HT-29 (cell line): ENCODE results near the gene KDM4B. TPM values are rescaled to one million over a fixed set of nuclear protein-coding genes. Genes with fewer than 3 reads are reported as not detected.

ENCODE experiments used
- DNase-seq: peaks from one replicate; pipeline ENCODE4 v3.0.0-alpha.2; 2015; ENCODE audit warnings: low spot score
- total RNA-seq: library from RNA; depleted of rRNA; stranded (reverse); fragments of >200 nt; shearing (Covaris generic); gene quantifications from 2 replicates; pipeline ENCODE4 v1.2.3, GENCODE V29; 2014

KDM4B gene
- total RNA-seq, 1 experiment from 2014 or later: 7.8 TPM

- peak; percentile 1 for DNase-seq
Observed at GRCh38 chr19:5132698-5133651, 164.1 kb downstream of the KDM4B start.

GRCh38 chr19:5133986-5134595, 165.2 kb downstream of the KDM4B start:
- no peak for DNase-seq

DNA sequence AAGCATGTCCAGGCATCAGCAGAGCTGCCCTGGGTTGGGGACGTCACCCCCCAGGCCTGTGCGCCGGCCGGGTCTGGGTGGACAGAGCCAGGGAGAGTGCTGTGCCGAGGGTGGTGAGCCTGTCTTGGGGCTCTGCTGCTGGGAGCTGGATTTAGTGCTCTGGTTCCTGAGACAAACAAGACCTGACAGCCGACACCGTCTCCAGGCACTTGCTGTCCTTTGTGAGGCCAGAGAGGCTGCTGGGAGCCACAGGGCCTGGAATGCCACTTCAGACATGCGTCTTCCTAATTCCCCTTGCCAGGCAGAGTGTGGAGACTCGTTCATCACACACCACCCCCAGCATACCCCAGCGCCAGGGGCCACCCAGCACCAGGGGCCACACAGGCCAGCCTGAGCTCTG, 165.8 kb downstream of the KDM4B start:
- DNase-seq: no peak

GRCh38 chr19:5136073-5136855, 167.4 kb downstream of the KDM4B start:
- DNase-seq: no peak

GRCh38 chr19:5137114-5137513, 168.2 kb downstream of the KDM4B start:
- DNase-seq: no peak

- no peak for DNase-seq
Observed at GRCh38 chr19:5137571-5138124, 168.7 kb downstream of the KDM4B start.

GRCh38 chr19:5138606-5139582, 170.0 kb downstream of the KDM4B start:
- DNase-seq: no peak

- no peak for DNase-seq
Observed at GRCh38 chr19:5139583-5140325, 170.8 kb downstream of the KDM4B start.

DNA sequence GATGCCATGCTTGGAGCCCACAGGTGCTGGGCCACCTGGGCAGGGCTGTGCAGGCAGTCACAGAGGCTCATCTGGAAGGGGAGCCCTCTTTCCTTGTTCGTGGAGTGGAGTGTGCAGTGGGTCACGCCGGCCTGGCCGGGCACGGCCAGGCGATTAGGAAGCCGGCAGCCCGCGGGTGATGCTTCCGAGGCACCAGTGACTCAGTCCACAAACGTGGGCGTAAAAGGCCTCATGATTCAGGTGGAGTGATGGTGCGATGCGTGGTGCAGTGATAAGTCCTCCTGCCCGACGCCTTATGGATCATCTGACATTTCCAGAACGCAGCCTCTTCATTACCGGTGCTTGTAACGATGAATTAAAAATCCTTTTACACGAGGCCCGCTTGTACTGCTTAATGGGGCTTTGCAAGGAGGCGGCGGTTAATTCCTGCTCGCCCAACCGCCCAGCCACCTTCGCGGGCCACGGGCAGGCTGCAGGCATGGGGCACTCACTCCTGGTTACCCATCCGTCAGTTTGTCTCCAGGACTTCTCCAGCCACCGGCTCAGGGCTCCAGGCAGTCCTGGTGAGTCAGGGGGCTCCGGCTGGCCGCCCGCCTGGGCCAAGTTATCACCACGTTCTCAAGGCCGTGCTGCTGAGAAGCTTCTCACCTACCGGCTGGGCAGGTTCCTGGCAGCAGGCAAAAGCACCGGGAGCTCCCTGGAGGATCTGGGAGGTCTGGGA, 172.4 kb downstream of the KDM4B start:
- no peak for DNase-seq

- DNase-seq: no peak
Observed at GRCh38 chr19:5141850-5142724, 173.2 kb downstream of the KDM4B start.

GRCh38 chr19:5142725-5143097, 173.8 kb downstream of the KDM4B start:
- no peak for DNase-seq

DNA sequence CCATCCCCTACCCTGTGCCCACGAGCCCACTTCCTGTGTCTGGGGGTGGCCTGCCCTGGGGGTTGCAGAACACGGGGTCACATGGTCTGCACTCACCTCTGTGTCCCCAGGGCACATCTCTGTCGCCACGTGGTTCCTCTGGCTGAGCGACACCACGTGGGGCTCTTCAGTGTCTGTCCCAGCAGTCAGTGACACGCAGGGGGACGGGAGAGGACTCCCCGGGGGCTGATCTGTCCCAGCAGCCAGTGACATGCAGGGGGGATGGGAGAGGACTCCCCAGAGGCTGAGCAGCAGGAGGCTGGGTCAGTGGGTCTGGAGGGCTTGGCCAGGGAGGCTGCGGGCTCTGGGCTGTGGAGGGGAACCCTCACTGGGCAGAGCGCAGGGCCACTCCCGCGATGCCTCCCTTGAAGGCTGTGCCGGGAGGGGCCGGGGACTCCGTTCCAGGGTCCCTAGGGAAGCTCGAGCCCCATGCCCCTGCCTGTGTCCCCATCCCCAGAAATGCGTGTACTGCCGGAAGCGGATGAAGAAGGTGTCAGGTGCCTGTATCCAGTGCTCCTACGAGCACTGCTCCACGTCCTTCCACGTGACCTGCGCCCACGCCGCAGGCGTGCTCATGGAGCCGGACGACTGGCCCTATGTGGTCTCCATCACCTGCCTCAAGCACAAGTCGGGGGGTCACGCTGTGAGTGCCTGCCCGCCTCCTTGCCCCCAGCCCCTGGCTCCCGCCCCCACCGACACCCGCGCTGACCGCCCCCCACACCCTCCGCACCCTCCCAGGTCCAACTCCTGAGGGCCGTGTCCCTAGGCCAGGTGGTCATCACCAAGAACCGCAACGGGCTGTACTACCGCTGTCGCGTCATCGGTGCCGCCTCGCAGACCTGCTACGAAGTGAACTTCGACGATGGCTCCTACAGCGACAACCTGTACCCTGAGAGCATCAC, 174.8 kb downstream of the KDM4B start:
- no peak for DNase-seq

DNA sequence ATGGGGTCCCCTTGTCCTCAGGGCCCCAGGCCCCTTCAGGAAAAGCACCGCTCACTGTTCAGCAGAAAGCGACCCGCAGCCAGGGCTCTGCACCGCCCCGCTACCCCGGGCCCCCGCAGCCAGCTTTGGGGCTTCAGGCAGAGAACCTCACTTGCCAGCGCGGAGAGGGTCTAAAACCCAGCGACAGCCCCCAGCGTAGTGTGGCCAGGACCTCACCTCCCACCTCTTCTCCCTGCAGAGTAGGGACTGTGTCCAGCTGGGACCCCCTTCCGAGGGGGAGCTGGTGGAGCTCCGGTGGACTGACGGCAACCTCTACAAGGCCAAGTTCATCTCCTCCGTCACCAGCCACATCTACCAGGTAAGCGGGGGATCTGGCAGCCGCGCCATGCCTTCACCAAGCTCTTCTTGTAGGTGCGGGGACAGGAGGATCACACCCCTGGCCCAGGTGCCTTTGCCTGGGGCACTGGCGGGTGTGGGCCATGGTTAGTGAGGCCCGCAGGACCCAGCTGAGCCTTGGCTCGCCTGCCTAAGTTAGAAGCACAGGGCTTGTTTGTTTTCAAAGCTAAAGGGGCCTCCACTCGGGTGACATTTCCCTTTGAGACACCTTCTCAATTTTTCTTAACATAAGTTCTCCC, 175.7 kb downstream of the KDM4B start:
- no peak for DNase-seq

DNA sequence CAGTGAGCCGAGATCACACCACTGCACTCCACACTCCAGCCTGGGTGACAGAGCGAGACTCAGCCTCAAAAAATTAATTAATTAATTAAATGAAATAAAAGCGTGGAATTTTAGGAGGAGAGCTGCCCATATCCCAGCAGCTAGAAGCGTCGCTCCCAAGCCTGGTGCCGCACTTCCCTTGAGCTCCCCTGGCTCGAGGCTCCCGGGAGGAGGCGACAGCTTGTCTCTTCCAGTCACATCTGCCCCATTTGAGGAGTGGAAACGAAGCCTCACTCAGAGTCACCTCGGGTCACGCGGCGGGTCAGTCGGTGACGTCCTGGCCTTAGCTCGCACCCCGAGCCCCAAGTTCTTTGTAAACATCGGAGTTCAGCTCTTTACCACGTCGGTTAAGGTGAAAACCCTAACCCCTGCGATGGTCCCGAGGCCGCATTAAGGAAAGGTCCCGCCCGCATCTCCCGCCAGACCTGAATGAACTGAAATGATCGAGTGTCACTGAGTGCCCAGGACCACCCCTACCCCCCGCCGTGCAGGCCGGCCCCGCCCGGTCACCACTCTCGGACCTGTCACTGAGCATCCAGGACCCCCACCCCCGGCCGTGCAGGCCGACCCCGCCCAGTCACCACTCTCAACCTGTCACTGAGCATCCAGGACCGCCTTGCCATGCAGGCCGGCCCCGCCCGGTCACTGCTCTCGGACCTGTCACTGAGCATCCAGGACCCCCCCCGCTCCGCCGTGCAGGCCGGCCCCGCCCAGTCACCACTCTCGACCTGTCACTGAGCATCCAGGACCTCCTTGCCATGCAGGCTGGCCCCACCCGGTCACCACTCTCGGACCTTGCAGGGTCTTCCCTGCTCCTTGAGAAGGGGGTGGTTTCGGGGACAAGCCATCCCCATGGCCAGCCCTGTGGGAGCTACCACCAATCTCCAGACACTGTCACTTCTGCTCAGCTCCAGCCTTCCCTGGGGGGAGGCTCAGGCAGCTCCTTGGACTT, 176.9 kb downstream of the KDM4B start:
- DNase-seq: no peak
